ENCODE measurements around the gene PPP1R17. TPM values are rescaled to one million over a fixed set of nuclear protein-coding genes. Genes with fewer than 3 reads are reported as not detected.

PPP1R17 gene
- total RNA-seq, 1 experiment from 2014 or later, result 2.6 TPM

DNA sequence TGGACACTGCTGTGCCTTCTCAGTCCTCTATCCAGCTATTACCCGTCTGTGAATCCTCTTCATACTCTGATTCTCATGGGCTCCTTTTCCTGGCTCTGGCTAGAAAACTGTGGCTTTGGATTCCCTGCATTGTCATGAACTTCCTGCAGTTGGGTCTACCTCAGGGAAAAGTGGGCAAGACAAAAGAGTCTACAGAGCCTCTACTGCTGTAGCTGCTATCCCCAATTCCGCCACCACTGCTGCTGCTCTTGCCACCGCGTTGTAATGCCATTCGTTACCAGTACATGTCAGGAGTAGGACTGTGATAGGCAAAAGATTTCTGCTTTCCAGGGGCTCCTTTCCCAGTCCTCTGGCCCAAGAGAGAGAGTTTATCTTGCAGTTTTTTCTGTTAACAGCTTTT lies 23.9 kb upstream of the PPP1R17 start (continued):
- TF ChIP-seq ZSCAN18 (CRISPR knock-in tag; IDR thresholded peaks at IDR 0.05) (0 out of 2 replicates have a peak, but pooled peaks have one; percentile 7), KAT7 (CRISPR knock-in tag; IDR thresholded peaks at IDR 0.05; ENCODE audit: borderline replicate concordance) (no peak)
- TF ChIP-seq, protein P1, sequence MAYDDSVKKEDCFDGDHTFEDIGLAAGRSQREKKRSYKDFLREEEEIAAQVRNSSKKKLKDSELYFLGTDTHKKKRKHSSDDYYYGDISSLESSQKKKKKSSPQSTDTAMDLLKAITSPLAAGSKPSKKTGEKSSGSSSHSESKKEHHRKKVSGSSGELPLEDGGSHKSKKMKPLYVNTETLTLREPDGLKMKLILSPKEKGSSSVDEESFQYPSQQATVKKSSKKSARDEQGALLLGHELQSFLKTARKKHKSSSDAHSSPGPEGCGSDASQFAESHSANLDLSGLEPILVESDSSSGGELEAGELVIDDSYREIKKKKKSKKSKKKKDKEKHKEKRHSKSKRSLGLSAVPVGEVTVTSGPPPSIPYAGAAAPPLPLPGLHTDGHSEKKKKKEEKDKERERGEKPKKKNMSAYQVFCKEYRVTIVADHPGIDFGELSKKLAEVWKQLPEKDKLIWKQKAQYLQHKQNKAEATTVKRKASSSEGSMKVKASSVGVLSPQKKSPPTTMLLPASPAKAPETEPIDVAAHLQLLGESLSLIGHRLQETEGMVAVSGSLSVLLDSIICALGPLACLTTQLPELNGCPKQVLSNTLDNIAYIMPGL (CRISPR knock-in tag; IDR thresholded peaks at IDR 0.05), result no peak

DNA sequence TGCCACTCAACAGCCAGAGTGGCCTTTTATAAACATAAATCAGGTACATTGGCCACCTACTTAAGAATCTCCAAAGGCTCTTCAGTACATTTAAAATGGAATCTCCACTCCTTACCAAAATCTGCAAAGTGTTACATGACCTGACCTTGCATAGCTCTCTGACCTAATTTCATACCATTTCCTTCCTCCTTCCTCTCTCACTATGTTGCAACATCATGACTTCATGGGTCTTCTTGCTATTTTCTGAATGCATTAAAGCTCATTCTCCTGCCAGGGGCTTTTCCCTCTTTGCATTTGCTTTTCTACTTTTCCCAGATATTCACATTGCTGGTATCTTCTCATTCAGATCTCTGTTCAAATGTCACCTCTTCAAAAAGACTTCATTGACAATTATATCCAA lies 22.1 kb upstream of the PPP1R17 start:
- Mint-ChIP-seq H3K27ac (no peak overlapping the region), H3K9me3 (peaks cover 4% of the 10 kb centered on the region; the same call in 1 of the 2 replicates), H3K4me1 (peaks cover 25% of the 10 kb centered on the region), H3K4me3 (no peak overlapping the region), H3K27me3 (ENCODE audit: low read depth) (peaks cover under 1% of the 10 kb centered on the region; the same call in 1 of the 2 replicates), H3K36me3 (no peaks in the 10 kb centered on the region)
- ChIA-PET CTCF (no interaction called here), POLR2A (no interaction called here)
- DNase-seq (ENCODE audit: low spot score), result no peak
- ATAC-seq, result no peak
- no peak for TF ChIP-seq TCF7 (CRISPR knock-in tag; IDR thresholded peaks at IDR 0.05; ENCODE audit: low read depth)
- no peak for TF ChIP-seq NR3C1 (CRISPR knock-in tag; conservative IDR thresholded peaks at IDR 0.05; ENCODE audit: low read depth)
- no peak for TF ChIP-seq E2F4 (CRISPR knock-in tag; IDR thresholded peaks at IDR 0.05; ENCODE audit: borderline replicate concordance, low read depth)
- no peak for TF ChIP-seq NR2C2 (CRISPR knock-in tag; IDR thresholded peaks at IDR 0.05)
- TF ChIP-seq, protein P2, sequence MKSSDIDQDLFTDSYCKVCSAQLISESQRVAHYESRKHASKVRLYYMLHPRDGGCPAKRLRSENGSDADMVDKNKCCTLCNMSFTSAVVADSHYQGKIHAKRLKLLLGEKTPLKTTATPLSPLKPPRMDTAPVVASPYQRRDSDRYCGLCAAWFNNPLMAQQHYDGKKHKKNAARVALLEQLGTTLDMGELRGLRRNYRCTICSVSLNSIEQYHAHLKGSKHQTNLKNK (CRISPR knock-in tag; IDR thresholded peaks at IDR 0.05), result no peak
- no peak for TF ChIP-seq USF1 (CRISPR knock-in tag; IDR thresholded peaks at IDR 0.05)
- no peak for TF ChIP-seq ZNF219 (CRISPR knock-in tag; IDR thresholded peaks at IDR 0.05; ENCODE audit: borderline replicate concordance)
- TF ChIP-seq, protein P1 (CRISPR knock-in tag; IDR thresholded peaks at IDR 0.05), result no peak
- no peak for TF ChIP-seq SOX15 (CRISPR knock-in tag; IDR thresholded peaks at IDR 0.05)
- TF ChIP-seq, protein P3, sequence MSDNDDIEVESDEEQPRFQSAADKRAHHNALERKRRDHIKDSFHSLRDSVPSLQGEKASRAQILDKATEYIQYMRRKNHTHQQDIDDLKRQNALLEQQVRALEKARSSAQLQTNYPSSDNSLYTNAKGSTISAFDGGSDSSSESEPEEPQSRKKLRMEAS (CRISPR knock-in tag; IDR thresholded peaks at IDR 0.05), result no peak
- TF ChIP-seq HMGA2 (CRISPR knock-in tag; IDR thresholded peaks at IDR 0.05), result no peak
- TF ChIP-seq, protein P4, sequence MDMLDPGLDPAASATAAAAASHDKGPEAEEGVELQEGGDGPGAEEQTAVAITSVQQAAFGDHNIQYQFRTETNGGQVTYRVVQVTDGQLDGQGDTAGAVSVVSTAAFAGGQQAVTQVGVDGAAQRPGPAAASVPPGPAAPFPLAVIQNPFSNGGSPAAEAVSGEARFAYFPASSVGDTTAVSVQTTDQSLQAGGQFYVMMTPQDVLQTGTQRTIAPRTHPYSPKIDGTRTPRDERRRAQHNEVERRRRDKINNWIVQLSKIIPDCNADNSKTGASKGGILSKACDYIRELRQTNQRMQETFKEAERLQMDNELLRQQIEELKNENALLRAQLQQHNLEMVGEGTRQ (CRISPR knock-in tag; IDR thresholded peaks at IDR 0.05), result no peak
- TF ChIP-seq, protein P5, sequence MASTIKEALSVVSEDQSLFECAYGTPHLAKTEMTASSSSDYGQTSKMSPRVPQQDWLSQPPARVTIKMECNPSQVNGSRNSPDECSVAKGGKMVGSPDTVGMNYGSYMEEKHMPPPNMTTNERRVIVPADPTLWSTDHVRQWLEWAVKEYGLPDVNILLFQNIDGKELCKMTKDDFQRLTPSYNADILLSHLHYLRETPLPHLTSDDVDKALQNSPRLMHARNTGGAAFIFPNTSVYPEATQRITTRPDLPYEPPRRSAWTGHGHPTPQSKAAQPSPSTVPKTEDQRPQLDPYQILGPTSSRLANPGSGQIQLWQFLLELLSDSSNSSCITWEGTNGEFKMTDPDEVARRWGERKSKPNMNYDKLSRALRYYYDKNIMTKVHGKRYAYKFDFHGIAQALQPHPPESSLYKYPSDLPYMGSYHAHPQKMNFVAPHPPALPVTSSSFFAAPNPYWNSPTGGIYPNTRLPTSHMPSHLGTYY (CRISPR knock-in tag; IDR thresholded peaks at IDR 0.05), result no peak
- TF ChIP-seq PRRX2 (CRISPR knock-in tag; IDR thresholded peaks at IDR 0.05), result no peak
- TF ChIP-seq ELF4 (CRISPR knock-in tag; IDR thresholded peaks at IDR 0.05; ENCODE audit: low read depth), result no peak
- TF ChIP-seq MXD4 (CRISPR knock-in tag; IDR thresholded peaks at IDR 0.05; ENCODE audit: borderline replicate concordance), result no peak
- no peak for TF ChIP-seq GTF2I (CRISPR knock-in tag; conservative IDR thresholded peaks at IDR 0.05)

Measured in WTC11 (cell line).